GM13976 (cell line): ENCODE data around the gene CDK14.
"Not testable (repeated sequence)": the region's sequence is repeated elsewhere in the genome, so short reads cannot be mapped to it uniquely, and the experiment has no call there.

Experiments used
- DNase-seq: peaks from one replicate; pipeline ENCODE4 v3.0.0; 2012; ENCODE audit warnings: low spot score
- in situ Hi-C: fragments of 300-500 bp; cut with MboI; formaldehyde crosslinking; loops from one replicate; pipeline ENCODE4 v1.12.0; 2022; ENCODE audit warnings: low sequenced_read_pairs, mixed read lengths, inconsistent platforms; ENCODE audit not compliant: unreplicated experiment
- TF ChIP-seq, protein P1 (sequence below): IDR thresholded peaks from 2 replicates; pipeline ENCODE4 v1.5.1; 2012; ENCODE audit warnings: borderline replicate concordance, mild to moderate bottlenecking; ENCODE audit not compliant: insufficient read depth; ENCODE audit errors: extremely low read depth, missing control alignments, control extremely low read depth

Gene CDK14

DNA sequence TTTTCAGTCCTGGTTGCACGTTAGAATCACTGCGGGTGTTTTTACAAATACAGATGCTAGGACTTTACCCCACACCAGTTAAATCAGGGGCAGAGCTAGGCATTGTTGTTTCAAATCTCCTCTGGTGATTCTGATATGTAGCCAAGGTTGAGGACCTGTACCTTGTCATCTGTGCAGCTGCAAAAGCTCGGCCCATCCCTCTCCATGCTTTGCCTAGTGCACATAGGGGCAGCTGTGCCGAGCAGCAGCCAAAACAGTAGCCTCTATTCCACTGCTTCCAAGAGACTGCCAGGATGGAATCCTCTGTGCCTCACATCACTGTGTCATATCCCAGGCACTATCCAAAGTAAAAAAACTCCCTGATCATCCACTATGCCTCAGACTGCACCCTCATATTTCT lies 181.3 kb downstream of the CDK14 start:
- in situ Hi-C loops: no loop called here
- TF ChIP-seq, protein P1, sequence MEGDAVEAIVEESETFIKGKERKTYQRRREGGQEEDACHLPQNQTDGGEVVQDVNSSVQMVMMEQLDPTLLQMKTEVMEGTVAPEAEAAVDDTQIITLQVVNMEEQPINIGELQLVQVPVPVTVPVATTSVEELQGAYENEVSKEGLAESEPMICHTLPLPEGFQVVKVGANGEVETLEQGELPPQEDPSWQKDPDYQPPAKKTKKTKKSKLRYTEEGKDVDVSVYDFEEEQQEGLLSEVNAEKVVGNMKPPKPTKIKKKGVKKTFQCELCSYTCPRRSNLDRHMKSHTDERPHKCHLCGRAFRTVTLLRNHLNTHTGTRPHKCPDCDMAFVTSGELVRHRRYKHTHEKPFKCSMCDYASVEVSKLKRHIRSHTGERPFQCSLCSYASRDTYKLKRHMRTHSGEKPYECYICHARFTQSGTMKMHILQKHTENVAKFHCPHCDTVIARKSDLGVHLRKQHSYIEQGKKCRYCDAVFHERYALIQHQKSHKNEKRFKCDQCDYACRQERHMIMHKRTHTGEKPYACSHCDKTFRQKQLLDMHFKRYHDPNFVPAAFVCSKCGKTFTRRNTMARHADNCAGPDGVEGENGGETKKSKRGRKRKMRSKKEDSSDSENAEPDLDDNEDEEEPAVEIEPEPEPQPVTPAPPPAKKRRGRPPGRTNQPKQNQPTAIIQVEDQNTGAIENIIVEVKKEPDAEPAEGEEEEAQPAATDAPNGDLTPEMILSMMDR: no peak

DNA sequence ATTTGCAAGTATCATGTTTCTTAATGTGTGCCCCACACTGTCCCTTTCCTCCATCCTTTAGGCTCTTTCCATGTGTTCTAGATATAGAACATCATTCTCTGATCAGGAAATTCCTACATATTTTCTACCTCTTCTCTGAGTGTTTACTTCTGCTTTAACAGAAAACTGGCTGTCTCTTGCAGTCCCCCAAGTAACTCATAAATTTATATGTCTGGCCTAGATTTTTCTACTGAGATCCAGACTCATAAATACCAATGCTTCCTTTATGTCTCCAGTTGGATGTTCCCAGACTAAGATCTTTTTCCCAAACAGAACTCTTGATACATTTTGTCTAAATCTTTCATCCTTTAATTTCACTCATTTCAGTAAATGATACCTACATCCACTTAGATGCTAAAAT lies 181.8 kb downstream of the CDK14 start:
- DNase-seq: no peak
- in situ Hi-C loops: no loop called here
- TF ChIP-seq, protein P1: no peak

More for the DNA sequence above, 181.3 kb downstream of the CDK14 start:
- no peak for DNase-seq

- DNase-seq: no peak
- TF ChIP-seq, protein P1: no peak
- in situ Hi-C loops: no loop called here
Measured at GRCh38 chr7:90788052-90788451, 191.9 kb downstream of the CDK14 start.

GRCh38 chr7:90789736-90790306 lies 193.7 kb downstream of the CDK14 start:
- in situ Hi-C loops: no loop called here

DNA sequence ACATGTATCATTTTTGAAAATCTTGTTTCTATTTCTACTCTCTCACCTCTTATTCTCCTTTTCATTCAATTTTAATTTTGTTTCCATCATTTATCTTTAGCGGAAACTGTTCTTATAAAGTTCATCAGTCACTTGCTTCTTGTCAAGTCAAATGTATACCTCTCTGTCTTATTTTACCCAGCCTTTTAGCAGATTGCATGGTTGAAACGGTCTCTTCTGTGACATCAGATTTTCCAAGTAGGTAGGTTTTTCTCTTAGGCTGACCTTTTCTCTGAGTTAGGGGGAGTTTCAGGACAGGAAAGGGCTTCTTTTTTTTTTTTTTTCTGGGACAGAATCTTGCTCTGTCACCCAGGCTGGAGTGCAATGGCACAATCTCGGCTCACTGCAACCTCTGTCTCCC lies 195.5 kb downstream of the CDK14 start:
- TF ChIP-seq, protein P1: no peak
- DNase-seq: no peak
- in situ Hi-C loops: no loop called here

More at GRCh38 chr7:90789736-90790306, 193.7 kb downstream of the CDK14 start:
- DNase-seq: no peak
- TF ChIP-seq, protein P1: no peak

- in situ Hi-C loops: no loop called here
- TF ChIP-seq, protein P1: no peak
- DNase-seq: no peak
Measured at GRCh38 chr7:90792301-90792700, 196.2 kb downstream of the CDK14 start.

DNA sequence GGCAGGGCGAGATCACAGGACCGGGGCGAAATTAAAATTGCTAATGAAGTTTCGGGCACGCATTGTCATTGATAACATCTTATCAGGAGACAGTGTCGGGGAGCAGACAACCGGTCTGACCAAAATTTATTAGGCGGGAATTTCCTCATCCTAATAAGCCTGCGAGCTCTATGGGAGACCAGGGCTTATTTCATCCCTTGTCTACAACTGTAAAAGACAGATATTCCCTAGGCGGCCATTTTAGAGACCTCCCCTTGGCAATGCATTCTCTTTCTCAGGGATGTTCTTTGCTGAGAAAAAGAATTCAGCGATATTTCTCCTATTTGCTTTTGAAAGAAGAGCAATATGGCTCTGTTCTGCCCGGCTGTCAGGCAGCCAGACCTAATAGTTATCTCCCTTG lies 198.1 kb downstream of the CDK14 start:
- DNase-seq, in situ Hi-C loops: not testable (repeated sequence)
